NCI-H2029 (cell line): ENCODE data around the gene ETFB.
"Not testable (repeated sequence)": the region's sequence is repeated elsewhere in the genome, so short reads cannot be mapped to it uniquely, and the experiment has no call there.

Experiments used
- DNase-seq: peaks from one replicate; lab custom pipeline; 2025; lab: John Stamatoyannopoulos, UW

Gene ETFB

GRCh38 chr19:51365965-51366388 is at the start of gene ETFB:
TSS of gene ETFB (minus strand) at chr19:51366388. CDS start at chr19:51366326, 62 bp downstream.
- DNase-seq: no peak

- no peak for DNase-seq
Observed at GRCh38 chr19:51415187-51415586, 49.0 kb upstream of the ETFB start.

- DNase-seq: no peak
Observed at GRCh38 chr19:51410950-51411748, 45.0 kb upstream of the ETFB start.

GRCh38 chr19:51407511-51408131 is 41.4 kb upstream of the ETFB start:
- no peak for DNase-seq

GRCh38 chr19:51402117-51402516 is 35.9 kb upstream of the ETFB start:
- DNase-seq: no peak

- DNase-seq: not testable (repeated sequence)
Observed at GRCh38 chr19:51399936-51400335, 33.7 kb upstream of the ETFB start.

GRCh38 chr19:51399231-51399630 is 33.0 kb upstream of the ETFB start:
- no peak for DNase-seq

- DNase-seq: no peak
Observed at GRCh38 chr19:51398096-51398704, 32.0 kb upstream of the ETFB start.

GRCh38 chr19:51397453-51397852 is 31.3 kb upstream of the ETFB start:
- not testable (repeated sequence) for DNase-seq

- DNase-seq: no peak
Observed at GRCh38 chr19:51396175-51396574, 30.0 kb upstream of the ETFB start.

GRCh38 chr19:51394050-51394836 is 28.1 kb upstream of the ETFB start:
- DNase-seq: peak; percentile 73

GRCh38 chr19:51392701-51393100 is 26.5 kb upstream of the ETFB start:
- no peak for DNase-seq

GRCh38 chr19:51391073-51391611 is 25.0 kb upstream of the ETFB start:
- no peak for DNase-seq

- no peak for DNase-seq
Observed at GRCh38 chr19:51389143-51389542, 23.0 kb upstream of the ETFB start.

- DNase-seq: no peak
Observed at GRCh38 chr19:51387924-51388389, 21.8 kb upstream of the ETFB start, which contains the start of gene LIM2. TSS of gene LIM2 (minus strand) at chr19:51387974. CDS start at chr19:51387443, 531 bp downstream.

- DNase-seq: no peak
Observed at GRCh38 chr19:51386882-51387520, 20.8 kb upstream of the ETFB start.

GRCh38 chr19:51382004-51382403 is 15.8 kb upstream of the ETFB start:
- DNase-seq: no peak

GRCh38 chr19:51380379-51380778 is 14.2 kb upstream of the ETFB start:
- DNase-seq: no peak

GRCh38 chr19:51377422-51377821 is 11.2 kb upstream of the ETFB start:
- no peak for DNase-seq

GRCh38 chr19:51375504-51376221 is 9.5 kb upstream of the ETFB start:
- DNase-seq: no peak
